HG02938 (cell line): ENCODE results near the gene DHX38.

Experiments
- ATAC-seq: cut with Tn5 transposase; IDR thresholded peaks from one replicate; pipeline ENCODE4 v1.9.1; 2021; ENCODE audit warnings: mild to moderate bottlenecking, moderate library complexity; ENCODE audit not compliant: unreplicated experiment

DHX38 gene

DNA sequence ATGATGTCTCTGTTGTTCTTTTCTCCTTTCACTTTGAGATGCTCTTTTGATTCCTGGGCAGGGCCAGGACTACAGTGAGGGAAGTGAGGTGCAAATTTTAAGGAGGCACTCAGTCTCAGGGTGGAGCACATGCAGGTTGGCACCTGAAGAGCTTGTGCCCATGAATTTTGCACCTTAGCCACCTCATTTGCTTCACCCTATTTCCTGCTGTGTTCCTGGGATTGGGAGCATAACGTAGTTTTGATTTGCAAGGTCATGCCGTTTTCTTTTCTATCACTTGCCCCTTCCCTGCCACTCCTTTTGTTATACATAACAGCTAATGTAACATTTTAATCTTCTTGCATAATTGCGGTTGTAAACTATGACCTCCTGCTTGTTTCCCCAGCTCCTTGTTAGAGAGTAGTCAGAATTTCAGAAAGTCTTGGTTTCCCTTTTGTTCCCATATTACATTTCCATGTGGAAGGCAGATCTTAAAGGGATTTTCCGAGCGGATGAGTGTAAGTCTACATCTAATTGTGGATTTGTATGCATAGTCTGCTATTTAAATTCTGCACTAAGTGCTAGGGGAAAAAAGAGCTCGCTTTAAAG, 68.6 kb downstream of the DHX38 start:
- no peak for ATAC-seq
